Activated gamma-delta T cell treated with anti-CD3 and anti-CD28 coated beads, Interleukin-2, amount 50 U/mL, for 16 hours (primary cell): ENCODE measurements around the gene JAML.
A peak's percentile ranks its signal among the peaks of the same experiment; 100 is the strongest.

Experiments used
- DNase-seq: peaks from one replicate; pipeline ENCODE4 v3.0.0-alpha.2; 2020; ENCODE audit warnings: low read depth

The JAML gene

GRCh38 chr11:118167906-118168305 is 56.9 kb downstream of the JAML start:
- no peak for DNase-seq

- DNase-seq = no peak
Observed at GRCh38 chr11:118167253-118167652, 57.6 kb downstream of the JAML start.

- DNase-seq = no peak
Observed at GRCh38 chr11:118166641-118167040, 58.2 kb downstream of the JAML start.

- DNase-seq = no peak
Observed at GRCh38 chr11:118164885-118165284, 59.9 kb downstream of the JAML start.

- DNase-seq = no peak
Observed at GRCh38 chr11:118163494-118163893, 61.3 kb downstream of the JAML start.

- no peak for DNase-seq
Observed at GRCh38 chr11:118162846-118163245, 62.0 kb downstream of the JAML start.

- no peak for DNase-seq
Observed at GRCh38 chr11:118161786-118162185, 63.0 kb downstream of the JAML start.

GRCh38 chr11:118157186-118157895 is 67.5 kb downstream of the JAML start:
- DNase-seq = no peak

GRCh38 chr11:118156531-118157185 is 68.2 kb downstream of the JAML start:
- DNase-seq = peak; percentile 25

GRCh38 chr11:118155776-118156530 is 68.9 kb downstream of the JAML start:
- DNase-seq = no peak

- DNase-seq = no peak
Observed at GRCh38 chr11:118154641-118155040, 70.2 kb downstream of the JAML start.

- no peak for DNase-seq
Observed at GRCh38 chr11:118153976-118154375, 70.8 kb downstream of the JAML start.

GRCh38 chr11:118153516-118153915 is 71.3 kb downstream of the JAML start:
- no peak for DNase-seq

- DNase-seq = no peak
Observed at GRCh38 chr11:118152552-118153471, 72.0 kb downstream of the JAML start, which contains the start of gene SCN4B. Gene SCN4B, minus strand, starts transcription at chr11:118152823. Its CDS starts 150 bp downstream, at chr11:118152673.

GRCh38 chr11:118152020-118152551 is 72.7 kb downstream of the JAML start:
- no peak for DNase-seq

GRCh38 chr11:118151431-118151830 is 73.4 kb downstream of the JAML start:
- DNase-seq = no peak

- DNase-seq = no peak
Observed at GRCh38 chr11:118149493-118149892, 75.3 kb downstream of the JAML start.

GRCh38 chr11:118148856-118149255 is 76.0 kb downstream of the JAML start:
- no peak for DNase-seq

- no peak for DNase-seq
Observed at GRCh38 chr11:118148240-118148639, 76.6 kb downstream of the JAML start.

GRCh38 chr11:118147502-118147901 is 77.3 kb downstream of the JAML start:
- no peak for DNase-seq

GRCh38 chr11:118146554-118146953 is 78.3 kb downstream of the JAML start:
- no peak for DNase-seq
